ENCODE data around the gene ATG3. TPM values are rescaled to one million over a fixed set of nuclear protein-coding genes. Genes with fewer than 3 reads are reported as not detected.

The ATG3 gene
- total RNA-seq, 1 experiment from 2014 or later, result 59.3 TPM

GRCh38 chr3:112605285-112605684 lies 43.5 kb upstream of the ATG3 start:
- H4K20me1 ChIP-seq (ENCODE audit: control insufficient read depth, insufficient read depth, insufficient read length), result no peaks in the 10 kb centered on the region
- no peak overlapping the region for H2AK5ac ChIP-seq (ENCODE audit: insufficient read length, low read length)
- H4K91ac ChIP-seq (ENCODE audit: insufficient read length, low read depth, low read length), result no peak overlapping the region
- H3K4ac ChIP-seq (ENCODE audit: low read depth, low read length), result no peak overlapping the region
- no peak overlapping the region for H3K27ac ChIP-seq (ENCODE audit: insufficient read length, low read depth, low read length)
- H4K5ac ChIP-seq (ENCODE audit: insufficient read length, low read depth, low read length), result no peak overlapping the region
- no peak overlapping the region for H2BK20ac ChIP-seq (ENCODE audit: low read depth, low read length, poor library complexity, severe bottlenecking)
- H3K36me3 Mint-ChIP-seq (ENCODE audit: insufficient read depth in 1 of 3, low read depth in 3 of 3), result no peaks in the 10 kb centered on the region
- no peaks in the 10 kb centered on the region for H3K79me1 ChIP-seq (ENCODE audit: insufficient read depth, low read depth, low read length, poor library complexity, severe bottlenecking)
- H3K27ac Mint-ChIP-seq, result no peak overlapping the region; a peak in 1 of 7 replicates
- no peak for TF ChIP-seq CTCF (conservative IDR thresholded peaks at IDR 0.05)
- H3K4me2 ChIP-seq (ENCODE audit: insufficient read depth, insufficient read length, low read length), result no peak overlapping the region
- H3K18ac ChIP-seq (ENCODE audit: insufficient read length, low read depth, low read length), result no peak overlapping the region
- H2BK15ac ChIP-seq (ENCODE audit: low read depth, low read length), result no peak overlapping the region
- no peaks in the 10 kb centered on the region for H3K9me3 Mint-ChIP-seq
- H3K4me3 Mint-ChIP-seq, result no peak overlapping the region
- H3K23ac ChIP-seq (ENCODE audit: insufficient read length, low read depth, low read length), result no peak overlapping the region
- no peak overlapping the region for H2BK12ac ChIP-seq (ENCODE audit: insufficient read length, low read depth, low read length)
- no peaks in the 10 kb centered on the region for H3K27me3 ChIP-seq (ENCODE audit: insufficient read depth, low read length)
- no peaks in the 10 kb centered on the region for H3K9me3 ChIP-seq (ENCODE audit: control insufficient read depth, low read depth, low read length)
- no peak overlapping the region for H3T11ph ChIP-seq (ENCODE audit: low read length)
- no peak overlapping the region for H3K9ac ChIP-seq (ENCODE audit: extremely low read depth, insufficient read length, low read length)
- H3K23me2 ChIP-seq (ENCODE audit: insufficient read length, low read depth, low read length, poor library complexity, severe bottlenecking), result no peaks in the 10 kb centered on the region
- H3K14ac ChIP-seq (ENCODE audit: insufficient read depth, low read length), result no peak overlapping the region
- H3K4me1 ChIP-seq (ENCODE audit: insufficient read depth, low read length), result no peaks in the 10 kb centered on the region
- H3K79me2 ChIP-seq (ENCODE audit: insufficient read depth, low read length), result no peaks in the 10 kb centered on the region
- no peak overlapping the region for H3K56ac ChIP-seq (ENCODE audit: insufficient read length, low read depth, low read length)
- DNase-seq, result no peak
- H2BK120ac ChIP-seq (ENCODE audit: low read depth, low read length, poor library complexity, severe bottlenecking), result no peak overlapping the region
- H3K27me3 Mint-ChIP-seq (ENCODE audit: low read depth), result no peaks in the 10 kb centered on the region
- H2BK5ac ChIP-seq (ENCODE audit: insufficient read length, low read length), result no peak overlapping the region
- no CpG with 5 or more reads among the region's 9 CpGs for WGBS (ENCODE audit: extremely low coverage, insufficient read length, low lambda C conversion rate)
- H3K4me1 Mint-ChIP-seq, result peaks cover 9 to 11% of the 10 kb centered on the region in 2 experiments; a peak in 3 of 4 replicates
- H4K8ac ChIP-seq (replicated peaks; ENCODE audit: insufficient read length, low read depth, low read length), result no peak overlapping the region
- H2AFZ ChIP-seq (ENCODE audit: low read length), result no peak overlapping the region

All from H9 (cell line).